Measurements from ENCODE around the gene CHST7.

CHST7 gene

GRCh38 chrX:46601283-46601682, 27.7 kb downstream of the CHST7 start:
- in situ Hi-C loops (cut with HindIII; ENCODE audit: low sequenced_read_pairs), result no loop called here

GRCh38 chrX:46602468-46603102, 29.0 kb downstream of the CHST7 start:
- in situ Hi-C loops (cut with HindIII; ENCODE audit: low sequenced_read_pairs), result no loop called here

DNA sequence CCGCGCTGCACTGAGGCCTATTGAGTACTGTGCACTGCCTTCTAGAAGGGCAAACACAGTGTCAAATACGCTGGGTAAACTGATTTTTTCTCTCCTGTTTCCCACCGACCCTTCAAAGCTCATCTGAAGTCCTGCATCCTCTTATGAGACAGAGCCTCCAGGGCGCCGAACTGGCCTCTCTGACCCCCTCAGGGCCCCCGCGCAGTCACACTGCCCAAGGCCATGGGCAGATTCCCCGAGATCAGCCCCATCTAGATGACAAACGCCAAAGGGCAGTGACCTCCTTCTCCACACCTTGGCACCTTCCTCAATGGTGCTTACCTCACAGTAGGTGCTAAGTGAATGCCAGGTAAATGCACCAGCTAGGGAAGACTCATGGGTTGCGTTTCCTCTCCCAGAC, 34.4 kb downstream of the CHST7 start:
- in situ Hi-C loops (cut with HindIII; ENCODE audit: low sequenced_read_pairs), result no loop called here

- in situ Hi-C loops (cut with HindIII; ENCODE audit: low sequenced_read_pairs), result no loop called here
These were observed 36.6 kb downstream of the CHST7 start for GRCh38 chrX:46610070-46610658.

GRCh38 chrX:46611658-46612362, 38.2 kb downstream of the CHST7 start:
- in situ Hi-C loops (cut with HindIII; ENCODE audit: low sequenced_read_pairs), result no loop called here

GRCh38 chrX:46617906-46618305, 44.3 kb downstream of the CHST7 start:
- in situ Hi-C loops (cut with HindIII; ENCODE audit: low sequenced_read_pairs), result no loop called here

GRCh38 chrX:46618947-46619346, 45.4 kb downstream of the CHST7 start:
- in situ Hi-C loops (cut with HindIII; ENCODE audit: low sequenced_read_pairs), result no loop called here

GRCh38 chrX:46620505-46620904, 46.9 kb downstream of the CHST7 start:
- in situ Hi-C loops (cut with HindIII; ENCODE audit: low sequenced_read_pairs), result no loop called here

- in situ Hi-C loops (cut with HindIII; ENCODE audit: low sequenced_read_pairs), result no loop called here
These were observed 48.0 kb downstream of the CHST7 start for GRCh38 chrX:46621572-46621971.

DNA sequence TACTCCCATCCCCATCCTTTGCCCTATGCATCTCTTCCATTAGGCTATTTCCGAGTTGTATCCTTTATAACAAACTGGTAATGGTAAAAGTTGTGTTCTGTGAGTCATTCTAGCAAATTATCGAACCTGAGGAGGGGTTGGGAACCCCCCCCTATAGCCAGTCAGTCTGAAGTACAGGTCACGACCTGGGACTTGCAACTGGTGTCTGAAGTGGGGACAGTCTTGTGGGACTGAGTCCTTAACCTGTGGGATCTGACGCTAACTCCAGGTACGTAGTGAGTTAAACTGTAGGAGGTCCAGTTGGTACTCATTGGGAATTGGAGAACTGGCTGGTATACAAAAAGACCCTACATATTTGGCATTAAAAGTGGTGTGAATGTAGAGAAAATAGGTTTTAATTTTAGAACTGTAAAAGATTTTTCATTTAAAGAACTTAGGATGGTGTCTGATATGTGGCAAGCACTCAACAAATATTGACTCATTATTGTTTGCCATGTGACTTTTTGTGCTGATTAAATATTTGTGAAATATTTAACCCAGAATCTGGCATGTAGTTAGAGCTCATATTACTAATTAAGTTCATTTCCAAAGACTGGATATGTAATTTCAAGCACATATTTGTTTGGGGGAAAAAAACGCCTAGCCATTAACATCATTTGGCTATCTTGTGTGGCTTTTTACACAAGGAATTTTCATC, 50.7 kb downstream of the CHST7 start:
- in situ Hi-C loops (cut with HindIII; ENCODE audit: low sequenced_read_pairs), result no loop called here

- in situ Hi-C loops (cut with HindIII; ENCODE audit: low sequenced_read_pairs), result no loop called here
These were observed 53.0 kb downstream of the CHST7 start for GRCh38 chrX:46626566-46626965.

DNA sequence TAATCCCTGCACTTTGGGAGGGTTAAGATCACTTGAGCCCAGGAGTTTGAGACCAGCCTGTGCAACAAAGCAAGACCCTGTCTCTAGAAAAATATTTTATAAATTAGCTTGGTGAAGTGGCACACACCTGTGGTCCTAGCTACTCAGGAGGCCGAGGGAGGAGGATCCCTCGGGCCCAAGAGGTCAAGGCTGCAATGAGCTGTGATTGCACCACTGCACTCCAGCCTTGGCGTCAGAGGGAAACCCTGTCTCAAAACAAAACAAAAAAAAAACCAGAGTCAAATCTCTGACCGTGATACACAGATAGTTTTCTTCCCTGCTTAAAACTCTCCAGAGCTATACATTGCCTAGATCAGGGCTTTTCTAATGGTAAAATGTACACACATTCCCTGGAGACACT, 53.5 kb downstream of the CHST7 start:
- in situ Hi-C loops (cut with HindIII; ENCODE audit: low sequenced_read_pairs), result no loop called here

- in situ Hi-C loops (cut with HindIII; ENCODE audit: low sequenced_read_pairs), result no loop called here
These were observed 54.3 kb downstream of the CHST7 start for GRCh38 chrX:46627711-46628419.

DNA sequence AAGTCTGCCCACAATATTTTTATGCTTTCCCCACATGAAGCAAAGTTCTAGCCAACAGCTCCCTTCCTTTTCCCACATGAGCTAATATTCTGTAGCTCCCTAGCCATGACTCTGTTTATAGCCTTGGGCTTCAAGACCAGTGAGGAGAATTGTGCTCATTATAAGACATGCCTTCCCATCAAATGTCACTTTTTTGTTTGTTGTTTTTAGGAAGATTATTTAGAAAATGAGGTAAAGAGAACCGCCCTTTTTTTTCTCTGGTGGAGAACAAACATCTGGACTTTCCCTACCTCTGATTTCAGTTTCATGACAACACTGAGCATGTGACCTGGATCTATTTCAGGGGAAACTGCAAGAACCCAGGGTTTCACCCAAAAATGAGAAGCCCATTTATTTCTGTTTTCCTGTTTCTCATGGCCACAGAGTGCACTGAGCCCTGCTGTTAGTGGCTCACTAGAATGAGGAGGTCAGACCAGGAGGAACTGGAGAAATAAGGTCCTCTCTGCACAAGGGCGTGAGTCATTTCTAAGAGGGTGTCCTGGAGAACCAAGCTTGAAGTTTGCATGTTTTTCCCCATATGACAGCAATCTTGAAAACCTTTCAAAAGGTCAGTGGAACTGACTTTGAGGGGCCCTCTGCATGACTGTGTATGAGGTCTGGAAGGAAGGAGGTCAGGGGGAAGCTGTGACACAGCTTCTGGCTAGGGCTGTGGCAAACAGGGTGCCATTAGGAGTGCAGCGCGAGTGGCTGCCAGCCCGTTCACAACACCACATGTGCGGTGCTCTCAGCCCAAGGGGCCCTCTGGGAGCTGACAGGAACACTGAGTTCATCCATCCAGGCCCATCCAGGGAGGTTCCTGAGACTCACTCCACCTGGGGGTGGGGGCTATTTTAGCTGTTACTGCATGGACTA, 55.2 kb downstream of the CHST7 start:
- in situ Hi-C loops (cut with HindIII; ENCODE audit: low sequenced_read_pairs), result no loop called here

GRCh38 chrX:46630141-46630540, 56.6 kb downstream of the CHST7 start:
- in situ Hi-C loops (cut with HindIII; ENCODE audit: low sequenced_read_pairs), result no loop called here

- in situ Hi-C loops (cut with HindIII; ENCODE audit: low sequenced_read_pairs), result no loop called here
These were observed 61.0 kb downstream of the CHST7 start for GRCh38 chrX:46634577-46634976.

DNA sequence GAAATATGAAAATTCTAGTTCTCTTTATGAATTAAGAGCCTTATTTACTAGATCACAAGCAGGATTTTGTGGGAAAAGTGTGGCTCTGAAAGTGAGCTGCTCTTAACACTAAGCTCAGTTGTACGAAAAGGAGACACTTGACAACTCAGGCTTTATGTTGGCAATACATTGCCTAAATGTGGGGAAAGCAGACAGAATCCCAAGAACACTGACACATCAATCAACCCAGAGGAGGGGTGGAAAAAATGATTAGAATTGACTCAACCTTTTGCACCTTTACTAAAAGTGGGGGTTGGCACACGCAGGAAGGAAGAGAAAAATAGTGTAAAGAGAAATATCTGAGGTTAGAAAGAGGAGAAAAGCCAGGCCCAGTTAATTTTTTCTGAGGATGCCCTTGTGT, 61.6 kb downstream of the CHST7 start:
- in situ Hi-C loops (cut with HindIII; ENCODE audit: low sequenced_read_pairs), result no loop called here

DNA sequence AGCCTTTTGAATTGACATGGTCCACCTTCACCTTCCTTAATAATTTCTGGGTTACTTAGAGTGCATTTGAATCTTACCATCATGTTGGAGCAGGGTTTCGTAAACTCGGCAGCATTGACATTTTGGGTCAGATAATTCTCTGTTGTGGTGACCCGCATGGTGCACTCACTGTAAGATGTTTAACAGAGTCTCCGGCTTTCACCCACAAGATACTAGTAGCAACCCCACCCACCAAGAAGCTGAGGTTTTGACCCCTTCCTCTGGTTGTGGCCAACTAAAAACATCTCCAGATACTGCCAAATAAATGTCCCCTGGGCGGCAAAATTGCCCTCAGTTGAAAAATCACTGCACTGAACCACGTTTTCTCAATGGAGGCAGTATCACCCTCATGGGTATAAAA, 62.7 kb downstream of the CHST7 start:
- in situ Hi-C loops (cut with HindIII; ENCODE audit: low sequenced_read_pairs), result no loop called here

DNA sequence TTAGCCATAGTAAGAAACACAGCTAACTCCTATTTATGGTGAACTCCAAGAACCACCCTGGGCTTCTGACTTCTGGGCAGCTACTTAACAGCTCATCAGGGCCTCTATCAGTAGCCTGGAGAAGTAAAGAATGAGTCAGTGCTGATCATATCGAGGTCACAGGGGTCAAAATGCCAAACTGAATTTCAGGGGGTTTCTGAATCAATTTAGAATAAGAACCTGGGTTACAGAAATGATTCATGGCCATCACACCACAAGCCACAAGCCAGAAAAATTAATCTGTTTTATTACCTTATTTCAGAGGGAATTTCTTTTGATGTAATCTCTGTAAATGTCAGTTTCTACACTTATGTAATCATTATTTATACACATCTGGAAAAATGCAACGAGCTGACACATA, 64.4 kb downstream of the CHST7 start:
- in situ Hi-C loops (cut with HindIII; ENCODE audit: low sequenced_read_pairs), result no loop called here

DNA sequence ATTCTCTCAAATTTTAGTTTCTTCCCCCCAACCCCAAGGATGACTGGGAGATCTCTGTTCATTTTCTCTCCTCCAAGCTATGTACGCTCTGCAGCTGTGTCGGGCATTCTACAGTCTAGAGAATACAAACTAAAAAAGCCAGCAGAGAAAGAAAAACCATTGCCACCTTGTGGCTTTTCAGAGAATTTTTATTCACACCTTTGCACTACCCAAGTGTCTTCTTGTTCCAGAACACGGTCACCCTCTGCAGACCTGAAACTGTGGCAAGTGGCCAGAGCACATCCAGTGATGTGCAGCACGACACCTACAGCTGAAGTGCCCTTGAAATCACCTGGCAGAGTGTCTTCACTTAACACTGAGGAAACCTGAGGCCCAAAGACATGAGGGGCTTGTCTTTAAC, 68.6 kb downstream of the CHST7 start:
- in situ Hi-C loops (cut with HindIII; ENCODE audit: low sequenced_read_pairs), result no loop called here
